Measurements from ENCODE around the gene ITGAE.
A peak's percentile ranks its signal among the peaks of the same experiment; 100 is the strongest.

Gene ITGAE

GRCh38 chr17:3801347-3801746, 359 bp upstream of the ITGAE start:
- peaks cover 1% of the 10 kb centered on the region for H3K36me3 ChIP-seq (ENCODE audit: control insufficient read depth, insufficient read depth, low read length)
- H4K5ac ChIP-seq (ENCODE audit: low read length), result no peak overlapping the region
- H3K27me3 ChIP-seq (ENCODE audit: insufficient read depth, low read length, poor library complexity), result no peaks in the 10 kb centered on the region
- no peak overlapping the region for H3K23ac ChIP-seq (ENCODE audit: low read length)
- no peaks in the 10 kb centered on the region for H3K79me1 ChIP-seq (ENCODE audit: low read length)
- H3K4ac ChIP-seq (ENCODE audit: low read depth, low read length), result no peak overlapping the region
- no peak overlapping the region for H3K18ac ChIP-seq (ENCODE audit: low read length)
- no peaks in the 10 kb centered on the region for H3K79me2 ChIP-seq (ENCODE audit: control insufficient read depth, insufficient read depth, low read length)
- H3K4me2 ChIP-seq (ENCODE audit: low read length), result no peak overlapping the region
- no peak overlapping the region for H2AK5ac ChIP-seq (ENCODE audit: low read length)
- H2BK5ac ChIP-seq (ENCODE audit: low read length), result no peak overlapping the region
- H3K4me1 ChIP-seq (ENCODE audit: control insufficient read depth, low read depth, low read length), result no peaks in the 10 kb centered on the region
- H3K4me3 ChIP-seq (ENCODE audit: low read length), result no peak overlapping the region
- H2BK120ac ChIP-seq (ENCODE audit: low read depth, low read length), result no peak overlapping the region
- H3K27ac ChIP-seq (ENCODE audit: low read depth, low read length), result no peak overlapping the region
- no CpG with 5 or more reads among the region's 7 CpGs for WGBS (ENCODE audit: extremely low coverage, insufficient coverage, low lambda C conversion rate)
- no peak for DNase-seq
- no peak overlapping the region for H2BK15ac ChIP-seq (replicated peaks; ENCODE audit: low read depth)
- no peak overlapping the region for H3K56ac ChIP-seq (ENCODE audit: low read length)
- no peak overlapping the region for H3K9ac ChIP-seq (ENCODE audit: low read length)
- H4K8ac ChIP-seq (ENCODE audit: low read depth, low read length), result no peak overlapping the region

- no peak overlapping the region for H3K4ac ChIP-seq (ENCODE audit: low read depth, low read length)
- no peaks in the 10 kb centered on the region for H3K4me1 ChIP-seq (ENCODE audit: control insufficient read depth, low read depth, low read length)
- peak; percentile 45 for DNase-seq
- no peak overlapping the region for H3K23ac ChIP-seq (ENCODE audit: low read length)
- H3K56ac ChIP-seq (ENCODE audit: low read length), result no peak overlapping the region
- peaks cover 1% of the 10 kb centered on the region for H3K36me3 ChIP-seq (ENCODE audit: control insufficient read depth, insufficient read depth, low read length)
- H2BK5ac ChIP-seq (ENCODE audit: low read length), result no peak overlapping the region
- H2AK5ac ChIP-seq (ENCODE audit: low read length), result no peak overlapping the region
- H3K27ac ChIP-seq (ENCODE audit: low read depth, low read length), result no peak overlapping the region
- WGBS (ENCODE audit: extremely low coverage, insufficient coverage, low lambda C conversion rate), result no CpG with 5 or more reads among the region's 12 CpGs
- no peaks in the 10 kb centered on the region for H3K79me2 ChIP-seq (ENCODE audit: control insufficient read depth, insufficient read depth, low read length)
- H3K9ac ChIP-seq (ENCODE audit: low read length), result no peak overlapping the region
- no peak overlapping the region for H2BK15ac ChIP-seq (replicated peaks; ENCODE audit: low read depth)
- H3K4me3 ChIP-seq (ENCODE audit: low read length), result no peak overlapping the region
- H3K4me2 ChIP-seq (ENCODE audit: low read length), result no peak overlapping the region
- H2BK120ac ChIP-seq (ENCODE audit: low read depth, low read length), result no peak overlapping the region
- H3K27me3 ChIP-seq (ENCODE audit: insufficient read depth, low read length, poor library complexity), result no peaks in the 10 kb centered on the region
- no peaks in the 10 kb centered on the region for H3K79me1 ChIP-seq (ENCODE audit: low read length)
- no peak overlapping the region for H4K5ac ChIP-seq (ENCODE audit: low read length)
- H4K8ac ChIP-seq (ENCODE audit: low read depth, low read length), result no peak overlapping the region
- no peak overlapping the region for H3K18ac ChIP-seq (ENCODE audit: low read length)
Observed at GRCh38 chr17:3799181-3799945, 1.6 kb downstream of the ITGAE start.

GRCh38 chr17:3798273-3799180, 2.5 kb downstream of the ITGAE start:
- no peaks in the 10 kb centered on the region for H3K79me1 ChIP-seq (ENCODE audit: low read length)
- H3K4me2 ChIP-seq (ENCODE audit: low read length), result no peak overlapping the region
- no peak overlapping the region for H2BK15ac ChIP-seq (replicated peaks; ENCODE audit: low read depth)
- H4K5ac ChIP-seq (ENCODE audit: low read length), result no peak overlapping the region
- no peaks in the 10 kb centered on the region for H3K79me2 ChIP-seq (ENCODE audit: control insufficient read depth, insufficient read depth, low read length)
- H3K4ac ChIP-seq (ENCODE audit: low read depth, low read length), result no peak overlapping the region
- no peak overlapping the region for H3K23ac ChIP-seq (ENCODE audit: low read length)
- no peaks in the 10 kb centered on the region for H3K27me3 ChIP-seq (ENCODE audit: insufficient read depth, low read length, poor library complexity)
- H3K56ac ChIP-seq (ENCODE audit: low read length), result no peak overlapping the region
- no peaks in the 10 kb centered on the region for H3K4me1 ChIP-seq (ENCODE audit: control insufficient read depth, low read depth, low read length)
- H3K4me3 ChIP-seq (ENCODE audit: low read length), result no peak overlapping the region
- H3K27ac ChIP-seq (ENCODE audit: low read depth, low read length), result no peak overlapping the region
- no peak overlapping the region for H2AK5ac ChIP-seq (ENCODE audit: low read length)
- H4K8ac ChIP-seq (ENCODE audit: low read depth, low read length), result no peak overlapping the region
- no peak overlapping the region for H2BK5ac ChIP-seq (ENCODE audit: low read length)
- no CpG with 5 or more reads among the region's 15 CpGs for WGBS (ENCODE audit: extremely low coverage, insufficient coverage, low lambda C conversion rate)
- H3K36me3 ChIP-seq (ENCODE audit: control insufficient read depth, insufficient read depth, low read length), result peaks cover 1% of the 10 kb centered on the region
- no peak overlapping the region for H3K9ac ChIP-seq (ENCODE audit: low read length)
- H3K18ac ChIP-seq (ENCODE audit: low read length), result no peak overlapping the region
- no peak for DNase-seq
- no peak overlapping the region for H2BK120ac ChIP-seq (ENCODE audit: low read depth, low read length)

GRCh38 chr17:3796822-3797170, 4.2 kb downstream of the ITGAE start:
- Histone ChIP-seq H2BK120ac (ENCODE audit: low read depth, low read length) (no peak overlapping the region), H3K4me2 (ENCODE audit: low read length) (no peak overlapping the region), H3K27me3 (ENCODE audit: insufficient read depth, low read length, poor library complexity) (no peaks in the 10 kb centered on the region), H3K9ac (ENCODE audit: low read length) (no peak overlapping the region), H3K4me1 (ENCODE audit: control insufficient read depth, low read depth, low read length) (no peaks in the 10 kb centered on the region), H3K27ac (ENCODE audit: low read depth, low read length) (no peak overlapping the region), H3K18ac (ENCODE audit: low read length) (no peak overlapping the region), H3K79me1 (ENCODE audit: low read length) (no peaks in the 10 kb centered on the region), H2BK15ac (replicated peaks; ENCODE audit: low read depth) (no peak overlapping the region), H4K5ac (ENCODE audit: low read length) (no peak overlapping the region), H3K4ac (ENCODE audit: low read depth, low read length) (no peak overlapping the region), H2BK5ac (ENCODE audit: low read length) (no peak overlapping the region), H3K56ac (ENCODE audit: low read length) (no peak overlapping the region), H3K4me3 (ENCODE audit: low read length) (no peak overlapping the region), H3K36me3 (ENCODE audit: control insufficient read depth, insufficient read depth, low read length) (peaks cover under 1% of the 10 kb centered on the region), H4K8ac (ENCODE audit: low read depth, low read length) (no peak overlapping the region), H3K23ac (ENCODE audit: low read length) (no peak overlapping the region), H3K79me2 (ENCODE audit: control insufficient read depth, insufficient read depth, low read length) (no peaks in the 10 kb centered on the region), H2AK5ac (ENCODE audit: low read length) (no peak overlapping the region)
- WGBS (ENCODE audit: extremely low coverage, insufficient coverage, low lambda C conversion rate), result no CpG with 5 or more reads among the region's 9 CpGs
- DNase-seq, result no peak

- Histone ChIP-seq H3K27me3 (ENCODE audit: insufficient read depth, low read length, poor library complexity) (no peaks in the 10 kb centered on the region), H4K5ac (ENCODE audit: low read length) (no peak overlapping the region), H2AK5ac (ENCODE audit: low read length) (no peak overlapping the region), H3K79me1 (ENCODE audit: low read length) (no peaks in the 10 kb centered on the region), H3K4ac (ENCODE audit: low read depth, low read length) (no peak overlapping the region), H3K56ac (ENCODE audit: low read length) (no peak overlapping the region), H4K8ac (ENCODE audit: low read depth, low read length) (no peak overlapping the region), H3K4me2 (ENCODE audit: low read length) (no peak overlapping the region), H3K9ac (ENCODE audit: low read length) (no peak overlapping the region), H2BK15ac (replicated peaks; ENCODE audit: low read depth) (no peak overlapping the region), H3K27ac (ENCODE audit: low read depth, low read length) (no peak overlapping the region), H3K4me1 (ENCODE audit: control insufficient read depth, low read depth, low read length) (no peaks in the 10 kb centered on the region), H2BK5ac (ENCODE audit: low read length) (no peak overlapping the region), H3K23ac (ENCODE audit: low read length) (no peak overlapping the region), H2BK120ac (ENCODE audit: low read depth, low read length) (no peak overlapping the region), H3K79me2 (ENCODE audit: control insufficient read depth, insufficient read depth, low read length) (no peaks in the 10 kb centered on the region), H3K4me3 (ENCODE audit: low read length) (no peak overlapping the region), H3K36me3 (ENCODE audit: control insufficient read depth, insufficient read depth, low read length) (no peaks in the 10 kb centered on the region), H3K18ac (ENCODE audit: low read length) (no peak overlapping the region)
- WGBS (ENCODE audit: extremely low coverage, insufficient coverage, low lambda C conversion rate), result no CpG with 5 or more reads among the region's 17 CpGs
- no peak for DNase-seq
Observed at GRCh38 chr17:3796110-3796821, 4.7 kb downstream of the ITGAE start.
